RWPE1 (cell line): ENCODE data around the gene CASZ1.
A peak's percentile ranks its signal among the peaks of the same experiment; 100 is the strongest.

Experiments used
- CTCF ChIA-PET: fragments of 350-600 bp; sonication (Branson Sonifier 250); formaldehyde crosslinking; extraction: SDS; loops from one replicate; lab custom pipeline; 2021; lab: Yijun Ruan, JAX
- POLR2A ChIA-PET: fragments of 400-600 bp; formaldehyde crosslinking; extraction: SDS; loops from one replicate; lab custom pipeline; 2020; ENCODE audit warnings: antibody characterized with exemption; ENCODE audit not compliant: low non-redundant PET; lab: Yijun Ruan, JAX
- DNase-seq: peaks from one replicate; pipeline ENCODE4 v3.0.0; 2012; ENCODE audit warnings: low spot score
- H3K27ac ChIP-seq: fragments of 450-650 bp; 2 replicates; pipeline ENCODE4 v1.5.1; 2017
- TF ChIP-seq, protein P1 (sequence below): fragments of 450-650 bp; conservative IDR thresholded peaks from 2 replicates; pipeline ENCODE4 v1.5.1; 2017; ENCODE audit warnings: low read depth, mild to moderate bottlenecking

CASZ1 gene

DNA sequence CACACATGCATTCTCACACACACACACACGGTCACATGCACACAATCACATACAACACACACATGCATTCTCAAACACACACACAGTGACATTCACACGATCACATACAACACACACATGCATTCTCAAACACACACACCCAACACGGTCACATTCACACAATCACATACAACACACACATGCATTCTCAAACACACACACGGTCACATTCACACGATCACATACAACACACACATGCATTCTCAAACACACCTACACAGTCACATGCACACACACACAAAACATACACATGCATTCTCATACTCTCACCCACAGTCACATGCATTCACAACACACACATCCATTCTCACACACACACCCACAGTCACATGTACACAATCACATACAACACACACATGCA is 135.0 kb downstream of the CASZ1 start:
- POLR2A ChIA-PET = no interaction called here
- CTCF ChIA-PET = no interaction called here
- no peak for DNase-seq
- H3K27ac ChIP-seq = no peak overlapping the region
- TF ChIP-seq, protein P1, sequence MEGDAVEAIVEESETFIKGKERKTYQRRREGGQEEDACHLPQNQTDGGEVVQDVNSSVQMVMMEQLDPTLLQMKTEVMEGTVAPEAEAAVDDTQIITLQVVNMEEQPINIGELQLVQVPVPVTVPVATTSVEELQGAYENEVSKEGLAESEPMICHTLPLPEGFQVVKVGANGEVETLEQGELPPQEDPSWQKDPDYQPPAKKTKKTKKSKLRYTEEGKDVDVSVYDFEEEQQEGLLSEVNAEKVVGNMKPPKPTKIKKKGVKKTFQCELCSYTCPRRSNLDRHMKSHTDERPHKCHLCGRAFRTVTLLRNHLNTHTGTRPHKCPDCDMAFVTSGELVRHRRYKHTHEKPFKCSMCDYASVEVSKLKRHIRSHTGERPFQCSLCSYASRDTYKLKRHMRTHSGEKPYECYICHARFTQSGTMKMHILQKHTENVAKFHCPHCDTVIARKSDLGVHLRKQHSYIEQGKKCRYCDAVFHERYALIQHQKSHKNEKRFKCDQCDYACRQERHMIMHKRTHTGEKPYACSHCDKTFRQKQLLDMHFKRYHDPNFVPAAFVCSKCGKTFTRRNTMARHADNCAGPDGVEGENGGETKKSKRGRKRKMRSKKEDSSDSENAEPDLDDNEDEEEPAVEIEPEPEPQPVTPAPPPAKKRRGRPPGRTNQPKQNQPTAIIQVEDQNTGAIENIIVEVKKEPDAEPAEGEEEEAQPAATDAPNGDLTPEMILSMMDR = no peak

DNA sequence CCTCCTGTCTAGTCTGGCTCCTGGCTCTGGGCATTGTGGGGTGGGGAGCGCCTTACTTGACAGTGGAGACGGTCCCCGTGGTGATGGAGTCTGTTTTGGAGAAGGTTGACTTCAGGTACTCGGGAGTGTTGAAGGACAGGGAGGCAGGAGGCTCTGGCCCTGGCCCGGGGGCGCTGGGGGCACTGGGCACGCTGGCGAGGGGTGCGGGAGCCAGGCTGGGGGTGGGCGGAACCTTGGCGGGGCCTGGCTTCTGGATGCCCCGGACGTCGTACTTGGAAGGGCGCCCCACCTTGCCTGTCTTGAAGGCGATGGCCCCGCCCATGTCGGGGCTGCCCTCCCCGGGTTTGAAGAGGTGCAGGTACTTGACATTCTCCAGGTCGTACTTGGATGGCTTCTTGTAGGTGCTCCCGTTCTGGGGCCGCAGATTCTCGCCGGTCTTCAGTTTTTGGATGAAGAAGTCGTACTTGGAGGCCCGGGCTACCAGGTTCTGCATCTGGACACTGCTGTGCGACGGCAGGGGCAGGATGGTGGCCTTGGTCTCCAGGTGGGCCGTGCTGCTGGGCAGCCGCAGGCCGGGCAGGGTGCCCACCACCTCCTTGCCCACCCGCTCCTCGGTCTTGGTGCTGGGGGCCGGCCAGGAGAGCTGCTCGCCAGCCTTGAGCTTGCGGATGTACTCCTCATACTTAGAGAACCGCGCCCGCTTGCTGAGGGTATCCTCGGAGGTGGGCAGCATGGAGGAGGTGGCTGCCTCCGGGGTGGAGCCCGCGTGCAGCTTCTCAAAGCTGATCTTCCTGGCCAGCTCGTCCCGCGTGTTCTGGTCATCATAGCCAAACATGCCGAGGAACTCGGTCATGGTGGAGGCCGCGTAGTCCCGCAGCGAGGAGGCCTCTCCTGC is 136.6 kb downstream of the CASZ1 start:
- TF ChIP-seq, protein P1 = no peak
- DNase-seq = no peak
- POLR2A ChIA-PET = no interaction called here
- no peak overlapping the region for H3K27ac ChIP-seq
- CTCF ChIA-PET = no interaction called here

DNA sequence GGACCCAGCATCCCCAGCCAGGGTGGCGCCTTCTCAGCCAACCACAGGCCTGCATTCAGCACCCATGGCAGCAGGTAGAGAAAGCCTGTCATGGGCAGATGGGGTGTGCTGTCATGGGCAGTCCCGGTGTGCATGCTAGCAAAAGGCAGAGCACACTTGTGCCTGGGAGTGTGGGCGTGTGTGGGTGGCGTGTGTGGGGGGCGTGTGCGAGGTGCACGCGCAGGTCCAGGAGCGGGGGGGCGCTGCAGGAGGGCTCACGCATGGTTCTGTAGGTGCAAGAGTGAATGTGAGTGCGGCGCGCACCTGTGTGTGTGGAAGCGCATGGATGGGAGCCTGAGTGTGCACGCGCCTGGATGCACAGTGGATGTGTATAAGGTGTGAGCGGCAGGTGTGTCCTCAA is 137.2 kb downstream of the CASZ1 start:
- no peak for DNase-seq
- ChIA-PET CTCF (no interaction called here), POLR2A (no interaction called here)
- no peak overlapping the region for H3K27ac ChIP-seq
- TF ChIP-seq, protein P1 = no peak

DNA sequence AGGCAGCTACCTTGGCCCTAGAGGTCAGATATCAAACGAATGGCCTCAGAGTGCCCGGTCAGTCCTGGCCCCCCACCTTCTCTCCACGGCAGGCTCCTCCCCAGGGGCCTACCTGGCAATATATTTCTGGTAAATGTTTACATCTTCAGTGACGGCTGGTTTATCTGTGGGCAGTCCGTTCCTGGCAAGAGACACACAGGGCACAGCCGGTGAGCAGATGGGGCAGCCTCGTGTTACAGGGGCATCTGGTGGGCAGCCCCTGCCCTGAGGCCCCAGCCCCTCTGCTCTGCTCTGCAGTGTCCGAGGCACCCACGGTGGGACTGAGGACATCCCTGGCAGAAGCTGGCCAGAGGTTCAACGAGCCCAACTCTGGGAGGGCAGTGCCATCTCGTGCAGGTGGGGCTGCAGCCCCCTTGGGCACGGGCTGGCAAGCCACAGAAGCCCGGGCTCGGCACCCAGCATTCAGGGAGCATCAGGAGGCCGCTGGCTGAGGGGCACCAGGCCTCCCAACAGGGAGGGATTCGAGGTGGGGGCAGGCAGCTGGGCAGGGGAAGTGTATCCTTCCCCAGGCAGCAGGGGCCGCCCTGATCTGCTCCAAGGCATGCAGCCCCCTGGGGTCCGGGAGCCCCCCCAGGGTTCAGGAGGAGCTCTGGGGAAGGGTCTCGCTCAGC is 137.9 kb downstream of the CASZ1 start:
- no peak for DNase-seq
- TF ChIP-seq, protein P1 = no peak
- ChIA-PET CTCF (interaction anchor here (0.6 kb wide), 1 partner anchor 271 kb away, joined by 3 read pairs; no protein-coding TSS in a partner anchor), POLR2A (no interaction called here)
- H3K27ac ChIP-seq = no peak overlapping the region

DNA sequence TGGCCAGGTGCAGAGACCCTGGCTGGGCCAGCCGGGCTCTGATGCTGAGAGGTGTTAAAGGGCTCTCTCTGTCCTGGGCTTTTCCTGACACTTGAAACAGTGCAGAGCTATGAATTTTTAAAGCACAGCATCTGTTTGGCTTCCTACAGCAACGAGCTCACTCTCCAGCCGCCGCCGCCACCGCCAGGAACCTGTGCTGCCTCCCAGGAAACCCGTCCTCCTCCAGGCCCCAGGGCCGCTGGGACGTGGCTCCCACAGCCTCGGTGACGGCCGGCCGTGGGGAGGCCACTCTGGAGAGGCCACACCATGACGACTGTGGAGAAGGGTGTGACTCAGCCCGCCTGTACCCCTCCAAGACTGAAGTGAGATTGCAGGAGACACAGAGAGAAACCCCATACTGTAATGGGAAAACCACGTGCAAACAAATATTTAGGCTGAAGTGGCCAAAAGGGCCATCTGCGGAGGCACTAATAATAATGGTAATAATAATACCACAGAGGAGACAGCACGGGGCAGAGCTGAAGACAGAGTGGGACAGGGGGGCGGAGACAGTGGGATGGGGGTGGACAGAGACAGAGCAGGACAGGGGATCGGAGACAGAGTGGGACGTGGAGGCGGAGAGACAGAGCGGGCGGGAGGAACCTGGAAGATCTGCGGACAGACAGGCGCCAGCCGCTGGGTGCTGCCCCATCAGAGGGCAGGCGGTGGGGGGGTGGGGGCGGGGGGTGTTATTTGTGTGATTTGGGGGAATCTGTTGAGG is 139.2 kb downstream of the CASZ1 start:
- DNase-seq = no peak
- peak overlapping the region; percentile 9; the same call in 1 of the 2 replicates for H3K27ac ChIP-seq
- POLR2A ChIA-PET = interaction anchor here (0.5 kb wide), 1 partner anchor 11 kb away, joined by 3 read pairs; no protein-coding TSS in a partner anchor
- CTCF ChIA-PET = no interaction called here
- TF ChIP-seq, protein P1 = no peak

DNA sequence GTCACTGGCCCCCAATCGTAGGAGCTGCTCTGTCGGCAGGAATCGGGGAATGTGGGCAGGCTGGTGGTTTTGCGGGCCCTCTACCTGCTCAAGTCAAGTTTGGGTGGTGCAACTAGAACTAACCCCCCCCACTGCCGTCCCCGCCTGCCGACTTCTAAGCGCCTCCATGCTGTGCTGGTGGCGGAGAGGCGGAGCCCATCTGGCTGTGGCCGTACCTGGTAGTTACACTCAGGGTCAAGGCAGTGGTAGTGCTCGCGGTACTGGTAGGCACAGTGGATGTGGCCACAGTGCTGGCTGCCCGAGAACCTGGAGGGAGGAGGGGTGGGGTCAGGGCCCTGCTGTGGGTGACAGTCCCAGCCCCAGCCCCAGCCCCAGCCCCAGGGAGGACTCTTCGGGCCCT is 140.0 kb downstream of the CASZ1 start:
- CTCF ChIA-PET = no interaction called here
- POLR2A ChIA-PET = interaction anchor here (0.5 kb wide), 1 partner anchor 10 kb away, joined by 3 read pairs; no protein-coding TSS in a partner anchor
- DNase-seq = no peak
- peak overlapping the region; percentile 9; the same call in 1 of the 2 replicates for H3K27ac ChIP-seq
- TF ChIP-seq, protein P1 = no peak
